Measurements from ENCODE around the gene ASPG. TPM values are rescaled to one million over a fixed set of nuclear protein-coding genes. Genes with fewer than 3 reads are reported as not detected.

Gene ASPG
- total RNA-seq, 1 experiment from 2014 or later, result not detected

- ATAC-seq (no peak), DNase-seq (ENCODE audit: low read depth, low spot score) (no peak)
- in situ Hi-C loops (cut with HindIII; ENCODE audit: low pct_unique_long_range_greater_than_20kb, low sequenced_read_pairs), result no loop called here
- no peaks in the 10 kb centered on the region for H3K27me3 ChIP-seq (ENCODE audit: control insufficient read depth, insufficient read depth, low read length)
- ChIA-PET POLR2A (no interaction called here), CTCF (no interaction called here)
- no peak overlapping the region for H3K4me3 ChIP-seq (ENCODE audit: low read depth in 2 of 2, low read length in 2 of 2)
- intact Hi-C loops (cut with micrococcal nuclease; ENCODE audit: unreplicated experiment), result no loop called here
- no peak overlapping the region for H3K27ac ChIP-seq (ENCODE audit: low read length)
- no peaks in the 10 kb centered on the region for H3K9me3 ChIP-seq (ENCODE audit: control insufficient read depth, insufficient read depth, low read depth, low read length)
- no TSS peak for BruUV-seq (replicated peaks)
- 0 out of 2 replicates have a peak, but pooled peaks cover 3% of the 10 kb centered on the region for H3K4me1 ChIP-seq (ENCODE audit: control insufficient read depth, insufficient read depth, low read length)
- no peak for TF ChIP-seq POLR2AphosphoS5 (IDR thresholded peaks at IDR 0.05; ENCODE audit: low read depth, low read length)
- H3K36me3 ChIP-seq (ENCODE audit: control insufficient read depth, insufficient read depth, low read length), result no peaks in the 10 kb centered on the region
These were observed 4.9 kb upstream of the ASPG start for GRCh38 chr14:104080376-104081260.

GRCh38 chr14:104081261-104081835 lies 4.2 kb upstream of the ASPG start:
- CTCF ChIA-PET, result no interaction called here

More at GRCh38 chr14:104081261-104081835, 4.2 kb upstream of the ASPG start:
- in situ Hi-C loops (cut with HindIII; ENCODE audit: low pct_unique_long_range_greater_than_20kb, low sequenced_read_pairs) (no loop called here), intact Hi-C loops (cut with micrococcal nuclease; ENCODE audit: unreplicated experiment) (no loop called here)
- H3K27ac ChIP-seq (ENCODE audit: low read length), result no peak overlapping the region
- no peak overlapping the region for H3K4me3 ChIP-seq (ENCODE audit: low read depth in 2 of 2, low read length in 2 of 2)
- H3K27me3 ChIP-seq (ENCODE audit: control insufficient read depth, insufficient read depth, low read length), result no peaks in the 10 kb centered on the region
- DNase-seq (ENCODE audit: low read depth, low spot score) (no peak), ATAC-seq (no peak)
- H3K9me3 ChIP-seq (ENCODE audit: control insufficient read depth, insufficient read depth, low read depth, low read length), result no peaks in the 10 kb centered on the region
- no peak for TF ChIP-seq SIN3A (IDR thresholded peaks at IDR 0.05; ENCODE audit: borderline replicate concordance, insufficient read depth, low read depth, low read length)
- no peak for TF ChIP-seq REST (IDR thresholded peaks at IDR 0.05; ENCODE audit: insufficient read depth in 1 of 2, low read depth in 2 of 2, low read length in 1 of 2)
- no peak for TF ChIP-seq TCF7L2 (IDR thresholded peaks at IDR 0.05; ENCODE audit: low read depth, low read length)
- TF ChIP-seq POLR2AphosphoS5 (IDR thresholded peaks at IDR 0.05; ENCODE audit: low read depth, low read length), result no peak
- TF ChIP-seq CTCF (IDR thresholded peaks at IDR 0.05), result no peak
- 0 out of 2 replicates have a peak, but pooled peaks cover 3% of the 10 kb centered on the region for H3K4me1 ChIP-seq (ENCODE audit: control insufficient read depth, insufficient read depth, low read length)
- POLR2A ChIA-PET, result no interaction called here
- no TSS peak for BruUV-seq (replicated peaks)
- no peaks in the 10 kb centered on the region for H3K36me3 ChIP-seq (ENCODE audit: control insufficient read depth, insufficient read depth, low read length)

Measured in Panc1 (cell line).